ENCODE results near the gene RAP1GAP2.

Gene RAP1GAP2

DNA sequence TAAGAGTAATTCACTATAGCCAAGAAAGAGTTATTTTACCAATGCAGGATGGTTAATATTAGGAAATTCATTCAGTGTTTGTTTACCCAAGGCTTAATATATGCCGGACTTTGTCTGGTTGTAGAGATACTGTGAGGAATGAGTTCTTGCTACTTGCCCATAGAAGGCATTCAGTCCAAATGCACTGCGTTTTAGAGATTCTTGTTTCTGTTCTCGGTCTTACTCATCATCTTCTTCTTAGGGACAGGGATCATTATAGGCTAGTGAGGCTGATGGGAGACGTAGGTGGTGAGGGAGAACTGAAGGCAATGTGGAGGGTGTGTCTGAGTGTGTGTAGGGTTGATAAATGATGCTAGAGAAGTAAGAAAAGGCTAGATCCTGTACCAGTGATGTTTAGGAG, 176.5 kb downstream of the RAP1GAP2 start (continued):
- TF ChIP-seq, protein P1, sequence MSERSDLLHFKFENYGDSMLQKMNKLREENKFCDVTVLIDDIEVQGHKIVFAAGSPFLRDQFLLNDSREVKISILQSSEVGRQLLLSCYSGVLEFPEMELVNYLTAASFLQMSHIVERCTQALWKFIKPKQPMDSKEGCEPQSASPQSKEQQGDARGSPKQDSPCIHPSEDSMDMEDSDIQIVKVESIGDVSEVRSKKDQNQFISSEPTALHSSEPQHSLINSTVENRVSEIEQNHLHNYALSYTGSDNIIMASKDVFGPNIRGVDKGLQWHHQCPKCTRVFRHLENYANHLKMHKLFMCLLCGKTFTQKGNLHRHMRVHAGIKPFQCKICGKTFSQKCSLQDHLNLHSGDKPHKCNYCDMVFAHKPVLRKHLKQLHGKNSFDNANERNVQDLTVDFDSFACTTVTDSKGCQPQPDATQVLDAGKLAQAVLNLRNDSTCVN (tag by site-specific recombination; optimal IDR thresholded peaks at IDR 0.05) = no peak
- TF ChIP-seq ZNF596 (tag by site-specific recombination; IDR thresholded peaks at IDR 0.05) (no peak), ZNF404 (tag by site-specific recombination; IDR thresholded peaks at IDR 0.05) (no peak), ZNF214 (tag by site-specific recombination; IDR thresholded peaks at IDR 0.05; ENCODE audit: borderline replicate concordance) (no peak), ZNF155 (tag by site-specific recombination; IDR thresholded peaks at IDR 0.05) (no peak), SP2 (tag by site-specific recombination; IDR thresholded peaks at IDR 0.05) (no peak), HOXC10 (CRISPR knock-in tag; IDR thresholded peaks at IDR 0.05) (no peak)
- TF ChIP-seq, protein P2, sequence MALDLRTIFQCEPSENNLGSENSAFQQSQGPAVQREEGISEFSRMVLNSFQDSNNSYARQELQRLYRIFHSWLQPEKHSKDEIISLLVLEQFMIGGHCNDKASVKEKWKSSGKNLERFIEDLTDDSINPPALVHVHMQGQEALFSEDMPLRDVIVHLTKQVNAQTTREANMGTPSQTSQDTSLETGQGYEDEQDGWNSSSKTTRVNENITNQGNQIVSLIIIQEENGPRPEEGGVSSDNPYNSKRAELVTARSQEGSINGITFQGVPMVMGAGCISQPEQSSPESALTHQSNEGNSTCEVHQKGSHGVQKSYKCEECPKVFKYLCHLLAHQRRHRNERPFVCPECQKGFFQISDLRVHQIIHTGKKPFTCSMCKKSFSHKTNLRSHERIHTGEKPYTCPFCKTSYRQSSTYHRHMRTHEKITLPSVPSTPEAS (tag by site-specific recombination; IDR thresholded peaks at IDR 0.05) = no peak

DNA sequence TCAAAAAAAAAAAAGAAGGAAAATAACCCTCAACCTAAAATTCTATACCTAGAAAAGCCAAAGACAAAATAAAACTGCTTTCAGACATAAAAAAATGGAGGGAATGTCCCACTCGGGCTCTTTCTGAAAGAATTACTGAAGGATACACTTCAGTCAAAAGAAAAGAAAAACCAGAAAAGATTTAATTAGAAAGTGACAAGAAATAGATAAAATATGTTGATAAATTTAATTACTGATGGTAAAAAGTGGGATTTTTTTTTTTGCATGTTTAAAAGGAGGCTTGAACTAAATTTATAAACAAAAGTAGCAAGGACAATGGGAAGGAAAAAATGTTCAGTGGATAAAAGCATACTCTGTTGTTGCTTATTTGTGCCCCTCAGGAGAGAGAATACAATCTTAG, 178.1 kb downstream of the RAP1GAP2 start:
- Histone ChIP-seq H3K9me3 (ENCODE audit: control insufficient read depth, insufficient read depth, low read depth, low read length) (no peaks in the 10 kb centered on the region), H3K4me1 (ENCODE audit: control insufficient read depth, insufficient read depth, low read length) (peaks cover 6% of the 10 kb centered on the region; the same call in 1 of the 2 replicates), H3K27ac (ENCODE audit: extremely low read depth, low read depth, low read length) (no peak overlapping the region), H3K4me3 (ENCODE audit: low read depth, low read length) (no peak overlapping the region), H3K36me3 (ENCODE audit: control insufficient read depth in 2 of 2, insufficient read depth in 1 of 2, low read length in 2 of 2) (no peaks in the 10 kb centered on the region)
- ChIA-PET POLR2A (no interaction called here), CTCF (no interaction called here)
- TF ChIP-seq ZNF544 (tag by site-specific recombination; IDR thresholded peaks at IDR 0.05) (no peak), SETDB1 (IDR thresholded peaks at IDR 0.05; ENCODE audit: insufficient read length, low read length) (peak; percentile 87), ZNF624 (tag by site-specific recombination; IDR thresholded peaks at IDR 0.05) (peak; percentile 97)

DNA sequence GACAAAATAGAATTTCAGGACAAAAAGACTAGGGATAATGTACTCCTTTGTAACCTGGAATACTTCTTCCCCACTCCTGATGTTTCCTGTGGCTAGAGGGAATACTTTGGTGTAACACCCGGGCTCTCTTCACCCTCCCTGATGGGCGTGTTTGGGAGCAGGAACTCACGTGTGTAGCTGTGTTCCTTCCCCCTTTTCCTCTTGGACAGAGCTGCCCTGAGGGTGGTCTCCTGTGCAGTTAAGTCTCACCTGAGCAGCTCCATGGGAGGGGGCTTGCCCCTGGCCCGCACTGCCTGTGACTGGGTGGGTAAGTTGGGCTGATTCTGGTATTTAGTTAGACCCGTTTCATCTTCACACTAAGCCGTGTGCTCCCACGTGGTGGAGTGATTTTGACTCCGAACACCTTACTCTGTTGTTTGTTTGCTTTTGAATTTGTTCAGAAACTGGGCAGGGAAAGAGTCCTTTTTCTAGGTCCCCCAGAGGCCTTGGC, 179.3 kb downstream of the RAP1GAP2 start:
- no peaks in the 10 kb centered on the region for H3K9me3 ChIP-seq (ENCODE audit: control insufficient read depth, insufficient read depth, low read depth, low read length)
- H3K36me3 ChIP-seq (ENCODE audit: control insufficient read depth in 2 of 2, insufficient read depth in 1 of 2, low read length in 2 of 2) = peaks cover 0 to 5% of the 10 kb centered on the region in 2 experiments; a peak in 1 of 3 replicates
- H3K4me1 ChIP-seq (ENCODE audit: control insufficient read depth, insufficient read depth, low read length) = peaks cover 6% of the 10 kb centered on the region; the same call in 1 of the 2 replicates
- peak overlapping the region; percentile 24; the same call in 1 of the 2 replicates for H3K27ac ChIP-seq (ENCODE audit: extremely low read depth, low read depth, low read length)
- ChIA-PET POLR2A (interaction anchor here (0.6 to 1.6 kb wide), 4 partner anchors 28 to 661 kb away, joined by 3 to 11 read pairs (median 4); partner anchors contain the start of genes CTNS and SHPK), CTCF (interaction anchor here (0.6 to 1.5 kb wide), 4 partner anchors 38 to 264 kb away, joined by 3 to 5 read pairs (median 4); no protein-coding TSS in a partner anchor)
- H3K4me3 ChIP-seq (ENCODE audit: low read depth, low read length) = peak overlapping the region; percentile 45
- TF ChIP-seq KLF1 (tag by site-specific recombination; IDR thresholded peaks at IDR 0.05) = peak; percentile 55
- no peak for TF ChIP-seq GLIS1 (tag by site-specific recombination; IDR thresholded peaks at IDR 0.05)
- TF ChIP-seq OSR2 (tag by site-specific recombination; IDR thresholded peaks at IDR 0.05) = no peak
- TF ChIP-seq TRIM28 (IDR thresholded peaks at IDR 0.05; ENCODE audit: borderline replicate concordance, low read length) = peak; percentile 96
- TF ChIP-seq, protein P3, sequence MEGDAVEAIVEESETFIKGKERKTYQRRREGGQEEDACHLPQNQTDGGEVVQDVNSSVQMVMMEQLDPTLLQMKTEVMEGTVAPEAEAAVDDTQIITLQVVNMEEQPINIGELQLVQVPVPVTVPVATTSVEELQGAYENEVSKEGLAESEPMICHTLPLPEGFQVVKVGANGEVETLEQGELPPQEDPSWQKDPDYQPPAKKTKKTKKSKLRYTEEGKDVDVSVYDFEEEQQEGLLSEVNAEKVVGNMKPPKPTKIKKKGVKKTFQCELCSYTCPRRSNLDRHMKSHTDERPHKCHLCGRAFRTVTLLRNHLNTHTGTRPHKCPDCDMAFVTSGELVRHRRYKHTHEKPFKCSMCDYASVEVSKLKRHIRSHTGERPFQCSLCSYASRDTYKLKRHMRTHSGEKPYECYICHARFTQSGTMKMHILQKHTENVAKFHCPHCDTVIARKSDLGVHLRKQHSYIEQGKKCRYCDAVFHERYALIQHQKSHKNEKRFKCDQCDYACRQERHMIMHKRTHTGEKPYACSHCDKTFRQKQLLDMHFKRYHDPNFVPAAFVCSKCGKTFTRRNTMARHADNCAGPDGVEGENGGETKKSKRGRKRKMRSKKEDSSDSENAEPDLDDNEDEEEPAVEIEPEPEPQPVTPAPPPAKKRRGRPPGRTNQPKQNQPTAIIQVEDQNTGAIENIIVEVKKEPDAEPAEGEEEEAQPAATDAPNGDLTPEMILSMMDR (tag by site-specific recombination; IDR thresholded peaks at IDR 0.05) = no peak
- peak; percentile 47; the same call in 1 of the 2 replicates for TF ChIP-seq ZEB2 (tag by site-specific recombination; IDR thresholded peaks at IDR 0.05)
- 0 out of 2 replicates have a peak, but pooled peaks have one; percentile 53 for TF ChIP-seq ZNF610 (tag by site-specific recombination; IDR thresholded peaks at IDR 0.05; ENCODE audit: borderline replicate concordance)
- TF ChIP-seq, protein P4, sequence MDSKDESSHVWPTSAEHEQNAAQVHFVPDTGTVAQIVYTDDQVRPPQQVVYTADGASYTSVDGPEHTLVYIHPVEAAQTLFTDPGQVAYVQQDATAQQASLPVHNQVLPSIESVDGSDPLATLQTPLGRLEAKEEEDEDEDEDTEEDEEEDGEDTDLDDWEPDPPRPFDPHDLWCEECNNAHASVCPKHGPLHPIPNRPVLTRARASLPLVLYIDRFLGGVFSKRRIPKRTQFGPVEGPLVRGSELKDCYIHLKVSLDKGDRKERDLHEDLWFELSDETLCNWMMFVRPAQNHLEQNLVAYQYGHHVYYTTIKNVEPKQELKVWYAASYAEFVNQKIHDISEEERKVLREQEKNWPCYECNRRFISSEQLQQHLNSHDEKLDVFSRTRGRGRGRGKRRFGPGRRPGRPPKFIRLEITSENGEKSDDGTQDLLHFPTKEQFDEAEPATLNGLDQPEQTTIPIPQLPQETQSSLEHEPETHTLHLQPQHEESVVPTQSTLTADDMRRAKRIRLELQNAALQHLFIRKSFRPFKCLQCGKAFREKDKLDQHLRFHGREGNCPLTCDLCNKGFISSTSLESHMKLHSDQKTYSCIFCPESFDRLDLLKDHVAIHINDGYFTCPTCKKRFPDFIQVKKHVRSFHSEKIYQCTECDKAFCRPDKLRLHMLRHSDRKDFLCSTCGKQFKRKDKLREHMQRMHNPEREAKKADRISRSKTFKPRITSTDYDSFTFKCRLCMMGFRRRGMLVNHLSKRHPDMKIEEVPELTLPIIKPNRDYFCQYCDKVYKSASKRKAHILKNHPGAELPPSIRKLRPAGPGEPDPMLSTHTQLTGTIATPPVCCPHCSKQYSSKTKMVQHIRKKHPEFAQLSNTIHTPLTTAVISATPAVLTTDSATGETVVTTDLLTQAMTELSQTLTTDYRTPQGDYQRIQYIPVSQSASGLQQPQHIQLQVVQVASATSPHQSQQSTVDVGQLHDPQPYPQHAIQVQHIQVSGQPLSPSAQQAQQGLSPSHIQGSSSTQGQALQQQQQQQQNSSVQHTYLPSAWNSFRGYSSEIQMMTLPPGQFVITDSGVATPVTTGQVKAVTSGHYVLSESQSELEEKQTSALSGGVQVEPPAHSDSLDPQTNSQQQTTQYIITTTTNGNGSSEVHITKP (tag by site-specific recombination; IDR thresholded peaks at IDR 0.05) = peak; percentile 59
- TF ChIP-seq ZNF624 (tag by site-specific recombination; IDR thresholded peaks at IDR 0.05) = no peak
- peak; percentile 79; the same call in 1 of the 2 replicates for TF ChIP-seq ZNF24 (tag by site-specific recombination; IDR thresholded peaks at IDR 0.05)
- peak; percentile 59; the same call in 1 of the 2 replicates for TF ChIP-seq ZNF394 (tag by site-specific recombination; IDR thresholded peaks at IDR 0.05; ENCODE audit: borderline replicate concordance)
- TF ChIP-seq ZNF521 (tag by site-specific recombination; IDR thresholded peaks at IDR 0.05) = no peak
- peak; percentile 76 for TF ChIP-seq KLF10 (tag by site-specific recombination; IDR thresholded peaks at IDR 0.05)
- TF ChIP-seq MZF1 (tag by site-specific recombination; IDR thresholded peaks at IDR 0.05; ENCODE audit: borderline replicate concordance) = no peak
